Esophagus squamous epithelium (tissue), 5 donors: Measurements from ENCODE around the gene RNF213. TPM values are rescaled to one million over a fixed set of nuclear protein-coding genes. Genes with fewer than 3 reads are reported as not detected.

Source experiments
- DNase-seq: peaks from one replicate; lab custom pipeline; 2025; lab: John Stamatoyannopoulos, UW
- H3K27ac ChIP-seq, 4 donors: fragments of 200-600 bp; sonication (generic); one replicate each; pipeline ENCODE4 v1.5.1; 2016 to 2019; ENCODE audit warnings: mild to moderate bottlenecking in 1 of 4
- H3K27me3 ChIP-seq, 4 donors: fragments of 200-600 bp; sonication (generic); 1 replicate in 3 of 4; 2 replicates in 1 of 4; pipeline versions ENCODE4 v1.5.1 to v1.6.0; 2017 to 2021; ENCODE audit warnings: antibody characterized with exemption in 1 of 4
- H3K36me3 ChIP-seq, 3 donors: fragments of 200-600 bp; sonication (generic); one replicate each; pipeline ENCODE4 v1.5.1; 2016 to 2019
- H3K4me1 ChIP-seq, 3 donors: fragments of 200-600 bp; sonication (generic); one replicate each; pipeline ENCODE4 v1.5.1; 2017 to 2019
- H3K4me3 ChIP-seq, 4 donors: fragments of 200-600 bp; sonication (generic); 1 replicate in 3 of 4; 2 replicates in 1 of 4; pipeline ENCODE4 v1.5.1; 2016 to 2019; ENCODE audit warnings: mild to moderate bottlenecking in 2 of 4, moderate library complexity in 1 of 4
- H3K9me3 ChIP-seq, 3 donors: fragments of 200-600 bp; sonication (generic); one replicate each; pipeline ENCODE4 v1.5.1; 2016 to 2019
- CTCF ChIP-seq, 6 experiments: fragments of 450-650 bp in 4 of 6; fragments of 200-600 bp in 2 of 6; sonication (generic) in 2 of 6; IDR thresholded peaks; one replicate each; pipeline ENCODE4 v1.5.1; 2016 to 2019; ENCODE audit warnings: antibody characterized with exemption in 6 of 6, mild to moderate bottlenecking in 4 of 6, moderate library complexity in 4 of 6
- POLR2A ChIP-seq, 4 donors: fragments of 450-650 bp; IDR thresholded peaks; one replicate each; pipeline ENCODE4 v1.6.1; 2017; ENCODE audit warnings: antibody characterized with exemption in 4 of 4, mild to moderate bottlenecking in 4 of 4, moderate library complexity in 3 of 4
- WGBS, 2 donors: methylation state at CpG; one replicate each; pipeline ENCODE4 v1.1.5; 2018; 5-methylcytosine and 5-hydroxymethylcytosine counted together
- intact Hi-C: fragments of 100-400 bp; cut with DNase I; formaldehyde crosslinking; loops from one replicate; pipeline ENCODE4 v1.15.0; 2022
- total RNA-seq, 4 donors: library from RNA; depleted of rRNA; stranded (reverse); fragments of >200 nt; gene quantifications; one replicate each; pipeline ENCODE4 v1.1.0, GENCODE V29; 2016
- donor health status: DM: yes; HTN: yes; CAD: no.

RNF213 gene
- total RNA-seq, 4 donors from 2014 or later: 56.1 to 67.9 (median 60.9) TPM

GRCh38 chr17:80218391-80218790, 42.3 kb upstream of the RNF213 start:
- Histone ChIP-seq H3K27me3 (no peaks in the 10 kb centered on the region), H3K4me3 (no peak overlapping the region), H3K4me1 (peaks cover 10 to 53% (median 26%) of the 10 kb centered on the region in 3 donors), H3K9me3 (no peaks in the 10 kb centered on the region), H3K36me3 (peaks cover 0 to 53% (median 0%) of the 10 kb centered on the region in 3 donors), H3K27ac (no peak overlapping the region)
- 91% methylated on average over 4 of the region's 7 CpGs; no CpG with 5 or more reads in 1 of the 2 donors for WGBS, 2 donors
- DNase-seq: no peak
- TF ChIP-seq POLR2A (IDR thresholded peaks at IDR 0.05): no peak
- no peak for TF ChIP-seq CTCF (IDR thresholded peaks at IDR 0.05)
- intact Hi-C loops: no loop called here

GRCh38 chr17:80219013-80219762, 41.5 kb upstream of the RNF213 start:
- intact Hi-C loops: no loop called here
- peak; percentile 27 for DNase-seq
- H3K9me3 ChIP-seq: no peaks in the 10 kb centered on the region
- H3K36me3 ChIP-seq: peaks cover 0 to 46% (median 0%) of the 10 kb centered on the region in 3 donors
- 43 to 45% methylated on average over 9 to 11 of the region's 15 CpGs for WGBS, 2 donors
- peaks cover 10 to 54% (median 26%) of the 10 kb centered on the region in 3 donors for H3K4me1 ChIP-seq
- H3K27ac ChIP-seq: peak overlapping the region; percentile 81 to 91 (median 86)
- H3K4me3 ChIP-seq: peak overlapping the region; percentile 77 to 99 (median 90)
- peak in 1 of 4 donors; percentile 19 for TF ChIP-seq POLR2A (IDR thresholded peaks at IDR 0.05)
- TF ChIP-seq CTCF (IDR thresholded peaks at IDR 0.05): no peak
- no peaks in the 10 kb centered on the region for H3K27me3 ChIP-seq

- Histone ChIP-seq H3K27ac (peak overlapping the region; percentile 81 to 91 (median 86)), H3K36me3 (peaks cover 0 to 41% (median 0%) of the 10 kb centered on the region in 3 donors), H3K4me1 (peaks cover 10 to 54% (median 26%) of the 10 kb centered on the region in 3 donors), H3K27me3 (no peaks in the 10 kb centered on the region), H3K4me3 (peak overlapping the region; percentile 77 to 99 (median 90)), H3K9me3 (no peaks in the 10 kb centered on the region)
- 0% methylated on average over 2 to 5 of the region's 5 CpGs for WGBS, 2 donors
- intact Hi-C loops: no loop called here
- TF ChIP-seq POLR2A (IDR thresholded peaks at IDR 0.05) (no peak), CTCF (IDR thresholded peaks at IDR 0.05) (no peak)
- no peak for DNase-seq
Observed at GRCh38 chr17:80219763-80220053, 40.9 kb upstream of the RNF213 start.

GRCh38 chr17:80220054-80220735, 40.5 kb upstream of the RNF213 start, which contains the start of the genes SGSH and SLC26A11:
Gene SGSH (minus strand): TSS chr17:80220333. CDS start chr17:80220313, 20 bp downstream.
Gene SLC26A11 (plus strand): TSS chr17:80220427. CDS start chr17:80221561, 1,134 bp downstream.
- no peaks in the 10 kb centered on the region for H3K27me3 ChIP-seq
- intact Hi-C loops: no loop called here

More at GRCh38 chr17:80220054-80220735, 40.5 kb upstream of the RNF213 start, which contains the start of the genes SGSH and SLC26A11:
- 0% methylated on average over 2 of the region's 77 CpGs; no CpG with 5 or more reads in 1 of the 2 donors for WGBS, 2 donors
- Histone ChIP-seq H3K36me3 (peaks cover 0 to 36% (median 0%) of the 10 kb centered on the region in 3 donors), H3K27ac (peak within 1 kb of the TSS; percentile 81 to 91 (median 86)), H3K9me3 (no peaks in the 10 kb centered on the region), H3K4me3 (peak within 1 kb of the TSS; percentile 77 to 99 (median 90)), H3K4me1 (peaks cover 10 to 54% (median 26%) of the 10 kb centered on the region in 3 donors)
- peak in 1 of 4 donors; percentile 62 for TF ChIP-seq POLR2A (IDR thresholded peaks at IDR 0.05)
- no peak for TF ChIP-seq CTCF (IDR thresholded peaks at IDR 0.05)
- DNase-seq: no peak
